Activated T-cell treated with anti-CD3 and anti-CD28 coated beads, Interleukin-2, amount 50 U/mL, for 72 hours (primary cell): Measurements from ENCODE around the gene SNAPC2. TPM values are rescaled to one million over a fixed set of nuclear protein-coding genes. Genes with fewer than 3 reads are reported as not detected.
"Not testable (repeated sequence)": the region's sequence is repeated elsewhere in the genome, so short reads cannot be mapped to it uniquely, and the experiment has no call there.

Experiments used
- ATAC-seq, 2 donors: fragments of 150-1000 bp; cut with Tn5 transposase; replicated peaks in 1 of 2; 2 replicates each; pipeline ENCODE4 v1.10.0; 2021; ENCODE audit warnings: moderate library complexity in 2 of 2, mild to moderate bottlenecking in 1 of 2
- DNase-seq, 2 donors: peaks; one replicate each; pipeline ENCODE4 v3.0.0; 2021 to 2022; ENCODE audit warnings: mixed read lengths in 1 of 2
- H3K27ac Mint-ChIP-seq: one replicate; pipeline ENCODE4 v1.8.0; 2022; ENCODE audit warnings: mild to moderate bottlenecking, moderate library complexity, mixed read lengths
- H3K27me3 Mint-ChIP-seq: one replicate; pipeline ENCODE4 v1.8.0; 2022; ENCODE audit warnings: low read depth, mixed read lengths
- H3K36me3 Mint-ChIP-seq, 2 donors: one replicate each; pipeline ENCODE4 v1.8.0; 2022; ENCODE audit warnings: mixed read lengths in 2 of 2, mild to moderate bottlenecking in 1 of 2; ENCODE audit not compliant: insufficient read depth in 2 of 2
- H3K4me1 Mint-ChIP-seq: one replicate; pipeline ENCODE4 v1.8.0; 2022; ENCODE audit warnings: low read depth, mixed read lengths
- H3K4me3 Mint-ChIP-seq, 2 donors: one replicate each; pipeline ENCODE4 v1.8.0; 2022; ENCODE audit warnings: mild to moderate bottlenecking in 2 of 2, mixed read lengths in 2 of 2, moderate library complexity in 2 of 2
- H3K9me3 Mint-ChIP-seq, 2 donors: one replicate each; pipeline ENCODE4 v1.8.0; 2022; ENCODE audit warnings: mixed read lengths in 2 of 2
- total RNA-seq, 2 donors: library from RNA; stranded (reverse); gene quantifications; one replicate each; pipeline ENCODE4 v1.2.3, GENCODE V29; 2022

The SNAPC2 gene
- total RNA-seq, 2 donors from 2014 or later: 23.7 to 25.5 TPM

- H3K36me3 Mint-ChIP-seq: peaks cover 1 to 4% of the 10 kb centered on the region in 2 donors
- DNase-seq (no peak), ATAC-seq (no peak)
- H3K27me3 Mint-ChIP-seq: peaks cover 7% of the 10 kb centered on the region
- H3K4me1 Mint-ChIP-seq: peaks cover 19% of the 10 kb centered on the region
- peak overlapping the region; percentile 58 to 63 for H3K4me3 Mint-ChIP-seq
- no peaks in the 10 kb centered on the region for H3K9me3 Mint-ChIP-seq
- H3K27ac Mint-ChIP-seq: no peak overlapping the region
Observed at GRCh38 chr19:7924241-7924640, 4.1 kb downstream of the SNAPC2 start.

- H3K4me1 Mint-ChIP-seq: peaks cover 18% of the 10 kb centered on the region
- peaks cover 0 to 3% of the 10 kb centered on the region in 2 donors for H3K36me3 Mint-ChIP-seq
- H3K27me3 Mint-ChIP-seq: peaks cover 3% of the 10 kb centered on the region
- H3K27ac Mint-ChIP-seq: no peak overlapping the region
- peak overlapping the region in 1 of 2 donors; percentile 52 for H3K4me3 Mint-ChIP-seq
- no peak for DNase-seq
- no peak for ATAC-seq
- no peaks in the 10 kb centered on the region for H3K9me3 Mint-ChIP-seq
Observed at GRCh38 chr19:7924651-7925170, 4.6 kb downstream of the SNAPC2 start.

- Mint-ChIP-seq H3K4me1 (peaks cover 17% of the 10 kb centered on the region), H3K4me3 (peak overlapping the region; percentile 43 to 76), H3K9me3 (no peaks in the 10 kb centered on the region), H3K27me3 (no peaks in the 10 kb centered on the region), H3K27ac (no peak overlapping the region), H3K36me3 (no peaks in the 10 kb centered on the region)
- DNase-seq (peak; percentile 87 to 88), ATAC-seq (peak; percentile 46 to 53)
Observed at GRCh38 chr19:7925171-7925851, 5.2 kb downstream of the SNAPC2 start.

- peak within 1 kb of the TSS; percentile 65 to 82 for H3K4me3 Mint-ChIP-seq
- H3K27me3 Mint-ChIP-seq: no peaks in the 10 kb centered on the region
- no peaks in the 10 kb centered on the region for H3K9me3 Mint-ChIP-seq
- DNase-seq (peak; percentile 74 to 85), ATAC-seq (peak; percentile 51 to 57)
- H3K27ac Mint-ChIP-seq: no peak within 1 kb of the TSS
- H3K36me3 Mint-ChIP-seq: no peaks in the 10 kb centered on the region
- H3K4me1 Mint-ChIP-seq: peaks cover 17% of the 10 kb centered on the region
Observed at GRCh38 chr19:7926021-7926726, 6.0 kb downstream of the SNAPC2 start, which contains the start of gene CTXN1. Gene CTXN1 (minus strand): TSS chr19:7926135. CDS start chr19:7925538, 597 bp downstream.

- H3K27me3 Mint-ChIP-seq: no peaks in the 10 kb centered on the region
- H3K27ac Mint-ChIP-seq: no peak overlapping the region
- H3K9me3 Mint-ChIP-seq: no peaks in the 10 kb centered on the region
- peak overlapping the region; percentile 59 to 82 for H3K4me3 Mint-ChIP-seq
- DNase-seq (no peak), ATAC-seq (no peak)
- no peaks in the 10 kb centered on the region for H3K36me3 Mint-ChIP-seq
- H3K4me1 Mint-ChIP-seq: peaks cover 16% of the 10 kb centered on the region
Observed at GRCh38 chr19:7926727-7927604, 6.8 kb downstream of the SNAPC2 start.

GRCh38 chr19:7927605-7928333 lies 7.6 kb downstream of the SNAPC2 start:
- Mint-ChIP-seq H3K36me3 (no peaks in the 10 kb centered on the region), H3K27ac (no peak overlapping the region), H3K9me3 (no peaks in the 10 kb centered on the region), H3K4me3 (no peak overlapping the region), H3K27me3 (no peaks in the 10 kb centered on the region), H3K4me1 (peaks cover 16% of the 10 kb centered on the region)
- no peak for ATAC-seq
- DNase-seq: no peak

- Mint-ChIP-seq H3K27me3 (no peaks in the 10 kb centered on the region), H3K36me3 (no peaks in the 10 kb centered on the region), H3K27ac (peak overlapping the region; percentile 34), H3K4me3 (no peak overlapping the region), H3K4me1 (peaks cover 16% of the 10 kb centered on the region), H3K9me3 (no peaks in the 10 kb centered on the region)
- ATAC-seq (no peak), DNase-seq (no peak)
Observed at GRCh38 chr19:7928334-7928706, 8.2 kb downstream of the SNAPC2 start.

- H3K4me3 Mint-ChIP-seq: no peak overlapping the region
- peak; percentile 81 to 84 for DNase-seq
- H3K27me3 Mint-ChIP-seq: no peaks in the 10 kb centered on the region
- no peaks in the 10 kb centered on the region for H3K9me3 Mint-ChIP-seq
- ATAC-seq: peak; percentile 47 to 57
- peaks cover 0 to 1% of the 10 kb centered on the region in 2 donors for H3K36me3 Mint-ChIP-seq
- H3K27ac Mint-ChIP-seq: no peak overlapping the region
- H3K4me1 Mint-ChIP-seq: peaks cover 16% of the 10 kb centered on the region
Observed at GRCh38 chr19:7928741-7929701, 8.9 kb downstream of the SNAPC2 start.

- H3K27me3 Mint-ChIP-seq, H3K36me3 Mint-ChIP-seq, H3K4me3 Mint-ChIP-seq, DNase-seq, ATAC-seq, H3K9me3 Mint-ChIP-seq, H3K27ac Mint-ChIP-seq: not testable (repeated sequence)
- H3K4me1 Mint-ChIP-seq: peaks cover 16% of the 10 kb centered on the region
Observed at GRCh38 chr19:7930030-7930429, 9.9 kb downstream of the SNAPC2 start.

GRCh38 chr19:7930765-7931164 lies 10.6 kb downstream of the SNAPC2 start:
- no peaks in the 10 kb centered on the region for H3K9me3 Mint-ChIP-seq
- H3K36me3 Mint-ChIP-seq: peaks cover 0 to 3% of the 10 kb centered on the region in 2 donors
- H3K4me3 Mint-ChIP-seq: no peak overlapping the region
- peaks cover 16% of the 10 kb centered on the region for H3K4me1 Mint-ChIP-seq
- H3K27ac Mint-ChIP-seq: no peak overlapping the region
- ATAC-seq (no peak), DNase-seq (no peak)
- no peaks in the 10 kb centered on the region for H3K27me3 Mint-ChIP-seq

GRCh38 chr19:7931221-7932061 lies 11.3 kb downstream of the SNAPC2 start:
- DNase-seq: no peak
- Mint-ChIP-seq H3K27ac (no peak overlapping the region), H3K4me3 (no peak overlapping the region), H3K9me3 (no peaks in the 10 kb centered on the region), H3K27me3 (no peaks in the 10 kb centered on the region), H3K4me1 (peaks cover 13% of the 10 kb centered on the region), H3K36me3 (peaks cover 0 to 8% of the 10 kb centered on the region in 2 donors)
- no peak for ATAC-seq
